Lung (tissue), 13 donors: ENCODE results near the gene CATSPER3. TPM values are rescaled to one million over a fixed set of nuclear protein-coding genes. Genes with fewer than 3 reads are reported as not detected.

Experiments used
- ATAC-seq: fragments of 200-7000 bp; cut with Tn5 transposase; one replicate; pipeline ENCODE4 v1.9.1; 2020; ENCODE audit warnings: moderate number of reproducible peaks; ENCODE audit not compliant: insufficient read depth, low FRiP score
- DNase-seq, 3 donors: peaks; one replicate each; pipeline ENCODE4 v3.0.0-alpha.2; 2013 to 2017
- H3K27ac ChIP-seq, 2 donors: one replicate each; pipeline ENCODE4 v1.5.1; 2013; ENCODE audit warnings: mild to moderate bottlenecking in 2 of 2, moderate library complexity in 2 of 2, control low read depth in 1 of 2, inconsistent platforms in 1 of 2, low read depth in 1 of 2, low read length in 1 of 2
- H3K27me3 ChIP-seq, 3 donors: one replicate each; pipeline ENCODE4 v1.5.1; 2013; ENCODE audit warnings: low read length in 2 of 3; ENCODE audit not compliant: control insufficient read depth in 3 of 3, insufficient read depth in 3 of 3
- H3K36me3 ChIP-seq, 4 donors: one replicate each; pipeline ENCODE4 v1.5.1; 2013; ENCODE audit warnings: low read length in 4 of 4, mild to moderate bottlenecking in 1 of 4, moderate library complexity in 1 of 4; ENCODE audit not compliant: control insufficient read depth in 4 of 4, insufficient read depth in 4 of 4
- H3K4me1 ChIP-seq, 5 donors: one replicate each; pipeline ENCODE4 v1.5.1; 2013; ENCODE audit warnings: low read length in 5 of 5, mild to moderate bottlenecking in 2 of 5, moderate library complexity in 1 of 5; ENCODE audit not compliant: control insufficient read depth in 5 of 5, insufficient read depth in 5 of 5
- H3K4me3 ChIP-seq: one replicate; pipeline ENCODE4 v1.5.1; 2013; ENCODE audit warnings: mild to moderate bottlenecking, control low read depth, moderate library complexity
- H3K9ac ChIP-seq, 2 donors: one replicate each; pipeline ENCODE4 v1.5.1; 2013; ENCODE audit warnings: low read length in 2 of 2, control low read depth in 1 of 2; ENCODE audit not compliant: insufficient read depth in 1 of 2
- H3K9me3 ChIP-seq, 4 donors: one replicate each; pipeline ENCODE4 v1.5.1; 2013; ENCODE audit warnings: low read length in 3 of 4, mild to moderate bottlenecking in 1 of 4, moderate library complexity in 1 of 4; ENCODE audit not compliant: control insufficient read depth in 4 of 4, insufficient read depth in 3 of 4
- CTCF ChIP-seq: IDR thresholded peaks from 2 replicates; pipeline ENCODE4 v1.5.1; 2012; ENCODE audit warnings: mild to moderate bottlenecking; ENCODE audit errors: control extremely low read depth, extremely low read depth
- WGBS, 2 donors: extraction: QIAGEN DNeasy Blood & Tissue Kit; methylation state at CpG; one replicate each; pipeline ENCODE4 v1.1.7; 2013; 5-methylcytosine and 5-hydroxymethylcytosine counted together
- polyA plus RNA-seq, 2 donors: library from polyadenylated mRNA; stranded (reverse); fragments of 200-250 nt; gene quantifications; one replicate each; pipeline ENCODE4 v1.2.1, GENCODE V29; 2013
- small RNA-seq: library from RNA; depleted of rRNA; stranded (forward); fragments of <200 nt; gene quantifications from one replicate; pipeline ENCODE3, GENCODE V24; 2014; ENCODE audit warnings: low replicate concordance
- total RNA-seq, 2 donors: library from RNA; depleted of rRNA in 1 of 2; stranded (reverse); fragments of >200 nt in 1 of 2; gene quantifications; one replicate each; pipeline ENCODE4 v1.2.1, GENCODE V29; 2014 to 2021
- donor health status: control.
- donor health status: control.
- donor health status: Bipolar disorder and iron deficiency.
- donor health status: healthy.
- donor health status: DM: yes; HTN: yes; CAD: no.

CATSPER3 gene
- total and polyA plus RNA-seq, 4 donors, result 0.38 to 0.61 (median 0.49) TPM

- H3K4me3 ChIP-seq, result no peak overlapping the region
- no peak overlapping the region for H3K9ac ChIP-seq
- no peak for TF ChIP-seq CTCF
- DNase-seq (no peak), ATAC-seq (no peak)
- H3K27ac ChIP-seq, result no peak overlapping the region
- no peaks in the 10 kb centered on the region for H3K36me3 ChIP-seq
- H3K27me3 ChIP-seq, result peaks cover 0 to 19% (median 3%) of the 10 kb centered on the region in 3 donors
- 75 to 88% methylated on average over 3 of the region's 3 CpGs for WGBS, 2 donors
- H3K4me1 ChIP-seq, result peaks cover 0 to 10% (median 0%) of the 10 kb centered on the region in 5 donors
- H3K9me3 ChIP-seq, result peaks cover 0 to 2% (median 0%) of the 10 kb centered on the region in 4 donors
These were observed 92.3 kb downstream of the CATSPER3 start for GRCh38 chr5:135060021-135060420.

DNA sequence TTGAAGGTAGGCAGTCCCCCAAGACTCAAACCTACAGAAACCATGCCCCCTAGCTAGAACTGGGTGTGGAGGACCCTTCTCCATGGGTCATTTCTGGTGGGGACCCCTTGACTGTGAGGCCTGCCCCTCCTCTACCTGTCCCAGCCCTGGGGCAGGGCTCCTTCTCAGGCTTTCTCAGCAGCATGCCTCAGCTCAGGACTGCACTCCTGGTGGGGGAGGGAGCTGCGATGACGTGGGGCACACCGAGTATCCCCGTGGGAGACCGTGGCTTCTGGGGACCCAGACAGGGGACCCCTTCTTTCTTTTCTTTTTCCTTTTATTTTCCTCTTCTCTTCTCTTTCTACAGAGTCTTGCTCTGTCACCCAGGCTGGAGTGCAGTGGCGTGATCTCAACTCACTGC lies 93.3 kb downstream of the CATSPER3 start:
- H3K27ac ChIP-seq, result no peak overlapping the region
- peaks cover 0 to 10% (median 0%) of the 10 kb centered on the region in 5 donors for H3K4me1 ChIP-seq
- no peak overlapping the region for H3K9ac ChIP-seq
- no peaks in the 10 kb centered on the region for H3K36me3 ChIP-seq
- WGBS, 2 donors, result 84 to 93% methylated on average over 6 of the region's 6 CpGs
- H3K4me3 ChIP-seq, result no peak overlapping the region
- DNase-seq, result no peak
- peaks cover 0 to 10% (median 0%) of the 10 kb centered on the region in 3 donors for H3K27me3 ChIP-seq
- H3K9me3 ChIP-seq, result peaks cover 0 to 2% (median 0%) of the 10 kb centered on the region in 4 donors
- ATAC-seq, result no peak
- no peak for TF ChIP-seq CTCF

Small RNAs within 50 kb of the gene (small RNA-seq; reads per million reads assigned to genes)
- gene MIR4461 (not detected), gene MTND3P25 (not detected), gene MTND4LP30 (not detected)

Other genes starting within 250 kb of the CATSPER3 start
- gene CAMLG, start 229.4 kb upstream of the CATSPER3 start, total RNA-seq, result 10 to 100 TPM; 20.4 to 27.5 TPM
- gene CAMLG, start 229.4 kb upstream of the CATSPER3 start, polyA plus RNA-seq, result 10 to 100 TPM; 17.1 to 48.2 TPM
- 10 to 100 TPM; 40.5 to 73.8 TPM for gene DDX46, start 209.1 kb upstream of the CATSPER3 start, total RNA-seq
- gene DDX46, start 209.1 kb upstream of the CATSPER3 start, polyA plus RNA-seq, result 10 to 100 TPM; 21.8 to 22.5 TPM
- gene C5orf24, start 121.9 kb upstream of the CATSPER3 start, total RNA-seq, result 10 to 100 TPM; 39.1 to 68.8 TPM
- gene C5orf24, start 121.9 kb upstream of the CATSPER3 start, polyA plus RNA-seq, result 10 to 100 TPM; 19.6 to 20.3 TPM
- gene TXNDC15, start 93.5 kb upstream of the CATSPER3 start, total RNA-seq, result 10 to 100 TPM; 50.2 to 91.9 TPM
- gene TXNDC15, start 93.5 kb upstream of the CATSPER3 start, polyA plus RNA-seq, result 10 to 100 TPM; 58.5 to 88.2 TPM
- gene PCBD2, start 62.8 kb upstream of the CATSPER3 start, total RNA-seq, result 10 to 100 TPM in 1 of 2 donors, 1 to 10 TPM in 1; 9.4 to 12.3 TPM
- gene PCBD2, start 62.8 kb upstream of the CATSPER3 start, polyA plus RNA-seq, result 1 to 10 TPM; 4.1 to 5.7 TPM
- under 1 TPM; 0.43 to 0.55 TPM for gene PITX1, start 66.3 kb downstream of the CATSPER3 start, total RNA-seq
- gene PITX1, start 66.3 kb downstream of the CATSPER3 start, polyA plus RNA-seq, result 1 to 10 TPM in 1 of 2 donors, under 1 TPM in 1; 0.89 to 1.3 TPM